Measurements from ENCODE around the gene PDE4D. TPM values are rescaled to one million over a fixed set of nuclear protein-coding genes. Genes with fewer than 3 reads are reported as not detected.

The PDE4D gene
- total RNA-seq, 1 experiment from 2014 or later = 3.3 TPM

DNA sequence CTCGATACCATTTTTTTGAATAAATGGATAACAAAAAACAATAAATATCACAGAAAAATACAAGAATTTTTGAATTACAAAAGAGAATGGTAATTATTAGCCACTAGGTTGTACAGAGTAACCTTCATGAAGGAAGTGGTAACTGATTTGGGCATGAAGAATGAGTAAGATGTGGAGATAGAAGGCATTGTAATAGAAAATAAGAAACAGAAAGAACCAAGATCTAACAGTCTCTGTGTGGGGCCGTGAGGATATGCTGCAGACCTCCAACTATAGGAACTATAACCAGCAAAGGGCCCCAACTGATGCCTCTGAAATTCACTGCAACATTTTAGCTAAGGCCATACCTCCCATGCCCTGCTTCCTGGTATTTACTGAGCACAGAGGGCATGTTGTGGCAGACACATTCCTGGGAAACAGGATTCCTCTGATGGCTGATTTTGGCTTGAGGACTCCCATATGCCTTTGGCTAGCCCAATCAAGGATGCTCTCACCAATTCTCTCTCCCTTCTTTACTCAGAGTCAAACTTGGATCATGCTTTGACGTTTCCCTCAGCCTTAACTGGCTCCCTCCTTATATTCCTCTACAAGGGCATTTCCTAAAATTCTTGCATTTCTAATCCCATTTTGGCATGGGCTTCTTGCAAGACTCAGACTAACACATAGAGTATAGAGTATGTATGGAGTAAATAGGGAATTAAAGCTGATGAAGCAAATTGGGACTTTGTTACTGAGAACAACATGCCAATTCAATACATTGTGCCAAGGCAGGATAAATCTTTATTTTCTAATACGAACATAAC lies 208.9 kb downstream of the PDE4D start (continued):
- no peak for TF ChIP-seq ZNF512 (CRISPR knock-in tag; IDR thresholded peaks at IDR 0.05; ENCODE audit: borderline replicate concordance)
- TF ChIP-seq, protein P1, sequence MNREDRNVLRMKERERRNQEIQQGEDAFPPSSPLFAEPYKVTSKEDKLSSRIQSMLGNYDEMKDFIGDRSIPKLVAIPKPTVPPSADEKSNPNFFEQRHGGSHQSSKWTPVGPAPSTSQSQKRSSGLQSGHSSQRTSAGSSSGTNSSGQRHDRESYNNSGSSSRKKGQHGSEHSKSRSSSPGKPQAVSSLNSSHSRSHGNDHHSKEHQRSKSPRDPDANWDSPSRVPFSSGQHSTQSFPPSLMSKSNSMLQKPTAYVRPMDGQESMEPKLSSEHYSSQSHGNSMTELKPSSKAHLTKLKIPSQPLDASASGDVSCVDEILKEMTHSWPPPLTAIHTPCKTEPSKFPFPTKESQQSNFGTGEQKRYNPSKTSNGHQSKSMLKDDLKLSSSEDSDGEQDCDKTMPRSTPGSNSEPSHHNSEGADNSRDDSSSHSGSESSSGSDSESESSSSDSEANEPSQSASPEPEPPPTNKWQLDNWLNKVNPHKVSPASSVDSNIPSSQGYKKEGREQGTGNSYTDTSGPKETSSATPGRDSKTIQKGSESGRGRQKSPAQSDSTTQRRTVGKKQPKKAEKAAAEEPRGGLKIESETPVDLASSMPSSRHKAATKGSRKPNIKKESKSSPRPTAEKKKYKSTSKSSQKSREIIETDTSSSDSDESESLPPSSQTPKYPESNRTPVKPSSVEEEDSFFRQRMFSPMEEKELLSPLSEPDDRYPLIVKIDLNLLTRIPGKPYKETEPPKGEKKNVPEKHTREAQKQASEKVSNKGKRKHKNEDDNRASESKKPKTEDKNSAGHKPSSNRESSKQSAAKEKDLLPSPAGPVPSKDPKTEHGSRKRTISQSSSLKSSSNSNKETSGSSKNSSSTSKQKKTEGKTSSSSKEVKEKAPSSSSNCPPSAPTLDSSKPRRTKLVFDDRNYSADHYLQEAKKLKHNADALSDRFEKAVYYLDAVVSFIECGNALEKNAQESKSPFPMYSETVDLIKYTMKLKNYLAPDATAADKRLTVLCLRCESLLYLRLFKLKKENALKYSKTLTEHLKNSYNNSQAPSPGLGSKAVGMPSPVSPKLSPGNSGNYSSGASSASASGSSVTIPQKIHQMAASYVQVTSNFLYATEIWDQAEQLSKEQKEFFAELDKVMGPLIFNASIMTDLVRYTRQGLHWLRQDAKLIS (CRISPR knock-in tag; IDR thresholded peaks at IDR 0.05; ENCODE audit: borderline replicate concordance) = no peak

- H3K27me3 Mint-ChIP-seq (ENCODE audit: low read depth) = no peaks in the 10 kb centered on the region
- no peak for DNase-seq (ENCODE audit: low spot score)
- H3K36me3 Mint-ChIP-seq = no peaks in the 10 kb centered on the region
- POLR2A ChIA-PET = no interaction called here
- no peak for ATAC-seq
- CTCF ChIA-PET = interaction anchor here (1.6 kb wide), 1 partner anchor 10 kb away, joined by 7 read pairs; no protein-coding TSS in a partner anchor
- H3K27ac Mint-ChIP-seq = no peak overlapping the region
- peaks cover 7% of the 10 kb centered on the region; the same call in 1 of the 2 replicates for H3K4me1 Mint-ChIP-seq
- no peak overlapping the region for H3K4me3 Mint-ChIP-seq
- TF ChIP-seq TEAD4 (CRISPR knock-in tag; IDR thresholded peaks at IDR 0.05) (no peak), ZNF512 (CRISPR knock-in tag; IDR thresholded peaks at IDR 0.05; ENCODE audit: borderline replicate concordance) (no peak), ELF4 (CRISPR knock-in tag; IDR thresholded peaks at IDR 0.05; ENCODE audit: low read depth) (no peak), SMAD4 (CRISPR knock-in tag; IDR thresholded peaks at IDR 0.05) (no peak), PRDM15 (CRISPR knock-in tag; IDR thresholded peaks at IDR 0.05) (no peak), CBFB (CRISPR knock-in tag; IDR thresholded peaks at IDR 0.05; ENCODE audit: low read depth) (no peak), NR2C2 (CRISPR knock-in tag; IDR thresholded peaks at IDR 0.05) (no peak), IRF2 (CRISPR knock-in tag; IDR thresholded peaks at IDR 0.05; ENCODE audit: borderline replicate concordance, low read depth) (no peak)
- TF ChIP-seq, protein P2, sequence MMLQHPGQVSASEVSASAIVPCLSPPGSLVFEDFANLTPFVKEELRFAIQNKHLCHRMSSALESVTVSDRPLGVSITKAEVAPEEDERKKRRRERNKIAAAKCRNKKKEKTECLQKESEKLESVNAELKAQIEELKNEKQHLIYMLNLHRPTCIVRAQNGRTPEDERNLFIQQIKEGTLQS (CRISPR knock-in tag; conservative IDR thresholded peaks at IDR 0.05) = no peak
- TF ChIP-seq, protein P3, sequence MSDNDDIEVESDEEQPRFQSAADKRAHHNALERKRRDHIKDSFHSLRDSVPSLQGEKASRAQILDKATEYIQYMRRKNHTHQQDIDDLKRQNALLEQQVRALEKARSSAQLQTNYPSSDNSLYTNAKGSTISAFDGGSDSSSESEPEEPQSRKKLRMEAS (CRISPR knock-in tag; IDR thresholded peaks at IDR 0.05) = no peak
- TF ChIP-seq, protein P4, sequence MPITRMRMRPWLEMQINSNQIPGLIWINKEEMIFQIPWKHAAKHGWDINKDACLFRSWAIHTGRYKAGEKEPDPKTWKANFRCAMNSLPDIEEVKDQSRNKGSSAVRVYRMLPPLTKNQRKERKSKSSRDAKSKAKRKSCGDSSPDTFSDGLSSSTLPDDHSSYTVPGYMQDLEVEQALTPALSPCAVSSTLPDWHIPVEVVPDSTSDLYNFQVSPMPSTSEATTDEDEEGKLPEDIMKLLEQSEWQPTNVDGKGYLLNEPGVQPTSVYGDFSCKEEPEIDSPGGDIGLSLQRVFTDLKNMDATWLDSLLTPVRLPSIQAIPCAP (CRISPR knock-in tag; IDR thresholded peaks at IDR 0.05) = no peak
- H3K9me3 Mint-ChIP-seq = peaks cover 4% of the 10 kb centered on the region; the same call in 1 of the 2 replicates
Observed at GRCh38 chr5:59683311-59683710, 210.2 kb downstream of the PDE4D start.
